Neural cell (in vitro differentiated cells): ENCODE measurements around the gene RBM4B. TPM values are rescaled to one million over a fixed set of nuclear protein-coding genes. Genes with fewer than 3 reads are reported as not detected.

ENCODE experiments used
- H2AFZ ChIP-seq: fragments of 200-600, 300-800 bp; sonication (generic), shearing (Covaris generic); 2 replicates; pipeline ENCODE4 v1.6.0; 2014; ENCODE audit warnings: low read depth, mild to moderate bottlenecking, antibody characterized with exemption, low read length, moderate library complexity
- H3F3A ChIP-seq: fragments of 200-600 bp; shearing (Covaris generic); 2 replicates; pipeline ENCODE4 v1.6.1; 2016; ENCODE audit warnings: mild to moderate bottlenecking, moderate library complexity, mixed read lengths, antibody characterized with exemption, low read length; ENCODE audit not compliant: insufficient read depth, poor library complexity, severe bottlenecking
- H3K27ac ChIP-seq: fragments of 200-600, 300-800 bp; sonication (generic), shearing (Covaris generic); 2 replicates; pipeline ENCODE4 v1.5.1; 2014; ENCODE audit warnings: mild to moderate bottlenecking, low read length, moderate library complexity
- H3K27me3 ChIP-seq: fragments of 300-800, 200-600 bp; sonication (generic), shearing (Covaris generic); 2 replicates; pipeline ENCODE4 v1.6.0; 2014; ENCODE audit warnings: mild to moderate bottlenecking, low read depth, low read length, moderate library complexity; ENCODE audit not compliant: insufficient read depth
- H3K36me3 ChIP-seq: fragments of 300-800, 200-600 bp; sonication (generic), shearing (Covaris generic); 2 replicates; pipeline ENCODE4 v1.5.1; 2014; ENCODE audit warnings: mild to moderate bottlenecking, antibody characterized with exemption, low read length, moderate library complexity; ENCODE audit not compliant: insufficient read depth
- H3K4me2 ChIP-seq: fragments of 300-800, 200-600 bp; sonication (generic), shearing (Covaris generic); 2 replicates; pipeline ENCODE4 v1.6.0; 2014; ENCODE audit warnings: mild to moderate bottlenecking, low read length
- H3K4me3 ChIP-seq: fragments of 300-800, 200-600 bp; sonication (generic), shearing (Covaris generic); 2 replicates; pipeline ENCODE4 v1.5.1; 2014; ENCODE audit warnings: mild to moderate bottlenecking, low read length, moderate library complexity
- H3K79me2 ChIP-seq: fragments of 200-600 bp; shearing (Covaris generic); replicated peaks from 2 replicates; pipeline ENCODE4 v1.6.0; 2014; ENCODE audit warnings: mild to moderate bottlenecking, low read length, moderate library complexity; ENCODE audit not compliant: insufficient read depth
- H3K9ac ChIP-seq: fragments of 300-800, 200-600 bp; sonication (generic), shearing (Covaris generic); 2 replicates; pipeline ENCODE4 v1.6.1; 2016; ENCODE audit warnings: mild to moderate bottlenecking, low read length, mixed read lengths
- H3K9me2 ChIP-seq: fragments of 200-600 bp; shearing (Covaris generic); 2 replicates; pipeline ENCODE4 v1.6.1; 2016; ENCODE audit warnings: mild to moderate bottlenecking, low read length, mixed read lengths; ENCODE audit not compliant: insufficient read depth
- H3K9me3 ChIP-seq: fragments of 200-600, 300-800 bp; sonication (generic), shearing (Covaris generic); 2 replicates; pipeline ENCODE4 v1.6.1; 2016; ENCODE audit warnings: mild to moderate bottlenecking, mixed run types, low read length, moderate library complexity, mixed read lengths
- H4K20me1 ChIP-seq: fragments of 200-600 bp; shearing (Covaris generic); 2 replicates; pipeline ENCODE4 v1.6.1; 2016; ENCODE audit warnings: mild to moderate bottlenecking, mixed run types; ENCODE audit not compliant: insufficient read depth
- CTCF ChIP-seq: fragments of 450-650 bp; IDR thresholded peaks from 2 replicates; pipeline ENCODE4 v1.5.1; 2014; ENCODE audit warnings: antibody characterized with exemption, mild to moderate bottlenecking, moderate library complexity; ENCODE audit not compliant: poor library complexity, severe bottlenecking
- EP300 ChIP-seq: fragments of 450-650 bp; conservative IDR thresholded peaks from 2 replicates; pipeline ENCODE4 v1.6.1; 2014; ENCODE audit warnings: antibody characterized with exemption, mild to moderate bottlenecking, moderate library complexity; ENCODE audit not compliant: poor library complexity, severe bottlenecking
- EZH2 ChIP-seq: fragments of 200-600, 300-800 bp; shearing (Covaris generic), sonication (generic); IDR thresholded peaks from 2 replicates; pipeline ENCODE4 v1.6.1; 2014; ENCODE audit warnings: antibody characterized with exemption, low read length, borderline replicate concordance, mild to moderate bottlenecking; ENCODE audit not compliant: insufficient read depth, poor library complexity, severe bottlenecking
- MXI1 ChIP-seq: fragments of 450-650 bp; conservative IDR thresholded peaks from 2 replicates; pipeline ENCODE4 v1.6.1; 2014; ENCODE audit warnings: antibody characterized with exemption, mild to moderate bottlenecking; ENCODE audit not compliant: poor library complexity, severe bottlenecking
- POLR2AphosphoS5 ChIP-seq: IDR thresholded peaks from 2 replicates; pipeline ENCODE4 v1.6.1; 2012
- RAD21 ChIP-seq: fragments of 450-650 bp; conservative IDR thresholded peaks from 2 replicates; pipeline ENCODE4 v1.6.1; 2014; ENCODE audit warnings: antibody characterized with exemption, mild to moderate bottlenecking, moderate library complexity
- SMC3 ChIP-seq: fragments of 450-650 bp; conservative IDR thresholded peaks from 2 replicates; pipeline ENCODE4 v1.6.1; 2014; ENCODE audit warnings: antibody characterized with exemption, mild to moderate bottlenecking, moderate library complexity; ENCODE audit not compliant: poor library complexity
- TAF1 ChIP-seq: IDR thresholded peaks from 2 replicates; pipeline ENCODE4 v1.6.1; 2012; ENCODE audit warnings: low read depth
- polyA plus RNA-seq: library from polyadenylated mRNA; depleted of rRNA; stranded (reverse); fragments of >200 nt; gene quantifications from 2 replicates; pipeline ENCODE4 v1.2.3, GENCODE V29; 2014
- TF ChIP-seq, protein P1 (sequence below): IDR thresholded peaks from 2 replicates; pipeline ENCODE4 v1.6.1; 2012; ENCODE audit warnings: borderline replicate concordance

Gene RBM4B
- polyA plus RNA-seq, 1 donor from 2014 or later, result 197 TPM

GRCh38 chr11:66705587-66706335 lies 28.1 kb upstream of the RBM4B start:
- Histone ChIP-seq H3K79me2 (no peaks in the 10 kb centered on the region), H3K9me2 (no peaks in the 10 kb centered on the region), H3K27me3 (no peaks in the 10 kb centered on the region), H2AFZ (no peak overlapping the region), H3K4me2 (no peak overlapping the region), H4K20me1 (no peaks in the 10 kb centered on the region), H3K36me3 (peaks cover 16% of the 10 kb centered on the region), H3K9ac (no peak overlapping the region), H3K27ac (no peak overlapping the region), H3K4me3 (no peak overlapping the region), H3K9me3 (no peaks in the 10 kb centered on the region), H3F3A (no peaks in the 10 kb centered on the region)
- no peak for TF ChIP-seq EZH2
- TF ChIP-seq, protein P1, sequence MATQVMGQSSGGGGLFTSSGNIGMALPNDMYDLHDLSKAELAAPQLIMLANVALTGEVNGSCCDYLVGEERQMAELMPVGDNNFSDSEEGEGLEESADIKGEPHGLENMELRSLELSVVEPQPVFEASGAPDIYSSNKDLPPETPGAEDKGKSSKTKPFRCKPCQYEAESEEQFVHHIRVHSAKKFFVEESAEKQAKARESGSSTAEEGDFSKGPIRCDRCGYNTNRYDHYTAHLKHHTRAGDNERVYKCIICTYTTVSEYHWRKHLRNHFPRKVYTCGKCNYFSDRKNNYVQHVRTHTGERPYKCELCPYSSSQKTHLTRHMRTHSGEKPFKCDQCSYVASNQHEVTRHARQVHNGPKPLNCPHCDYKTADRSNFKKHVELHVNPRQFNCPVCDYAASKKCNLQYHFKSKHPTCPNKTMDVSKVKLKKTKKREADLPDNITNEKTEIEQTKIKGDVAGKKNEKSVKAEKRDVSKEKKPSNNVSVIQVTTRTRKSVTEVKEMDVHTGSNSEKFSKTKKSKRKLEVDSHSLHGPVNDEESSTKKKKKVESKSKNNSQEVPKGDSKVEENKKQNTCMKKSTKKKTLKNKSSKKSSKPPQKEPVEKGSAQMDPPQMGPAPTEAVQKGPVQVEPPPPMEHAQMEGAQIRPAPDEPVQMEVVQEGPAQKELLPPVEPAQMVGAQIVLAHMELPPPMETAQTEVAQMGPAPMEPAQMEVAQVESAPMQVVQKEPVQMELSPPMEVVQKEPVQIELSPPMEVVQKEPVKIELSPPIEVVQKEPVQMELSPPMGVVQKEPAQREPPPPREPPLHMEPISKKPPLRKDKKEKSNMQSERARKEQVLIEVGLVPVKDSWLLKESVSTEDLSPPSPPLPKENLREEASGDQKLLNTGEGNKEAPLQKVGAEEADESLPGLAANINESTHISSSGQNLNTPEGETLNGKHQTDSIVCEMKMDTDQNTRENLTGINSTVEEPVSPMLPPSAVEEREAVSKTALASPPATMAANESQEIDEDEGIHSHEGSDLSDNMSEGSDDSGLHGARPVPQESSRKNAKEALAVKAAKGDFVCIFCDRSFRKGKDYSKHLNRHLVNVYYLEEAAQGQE, result no peak
- TF ChIP-seq MXI1, result no peak
- TF ChIP-seq RAD21, result no peak
- TF ChIP-seq SMC3, result no peak
- TF ChIP-seq EP300, result no peak
- no peak for TF ChIP-seq POLR2AphosphoS5
- TF ChIP-seq TAF1, result no peak
- TF ChIP-seq CTCF, result no peak

- no peaks in the 10 kb centered on the region for H3K27me3 ChIP-seq
- no peak overlapping the region for H3K4me2 ChIP-seq
- no peaks in the 10 kb centered on the region for H4K20me1 ChIP-seq
- no peaks in the 10 kb centered on the region for H3F3A ChIP-seq
- H3K4me3 ChIP-seq, result no peak overlapping the region
- peaks cover 23% of the 10 kb centered on the region for H3K36me3 ChIP-seq
- H3K9ac ChIP-seq, result no peak overlapping the region
- no peak overlapping the region for H2AFZ ChIP-seq
- H3K27ac ChIP-seq, result no peak overlapping the region
- no peaks in the 10 kb centered on the region for H3K79me2 ChIP-seq
- H3K9me2 ChIP-seq, result no peaks in the 10 kb centered on the region
- H3K9me3 ChIP-seq, result no peaks in the 10 kb centered on the region
- TF ChIP-seq POLR2AphosphoS5, result no peak
- TF ChIP-seq RAD21, result no peak
- TF ChIP-seq, protein P1, result no peak
- no peak for TF ChIP-seq CTCF
- no peak for TF ChIP-seq MXI1
- no peak for TF ChIP-seq EP300
- no peak for TF ChIP-seq EZH2
- TF ChIP-seq TAF1, result no peak
- no peak for TF ChIP-seq SMC3
Measured at GRCh38 chr11:66704659-66705360, 27.1 kb upstream of the RBM4B start.
